Effector memory CD4-positive, alpha-beta T cell (primary cell): ENCODE data around the gene DDRGK1.
"Not testable (repeated sequence)": the region's sequence is repeated elsewhere in the genome, so short reads cannot be mapped to it uniquely, and the experiment has no call there.

Experiments
- DNase-seq, 3 donors: peaks; one replicate each; pipeline ENCODE4 v3.0.0-alpha.2; 2020
- H3K27ac ChIP-seq: 2 replicates; pipeline ENCODE4 v1.7.0; 2013; ENCODE audit warnings: mild to moderate bottlenecking, low read length, moderate library complexity; ENCODE audit not compliant: insufficient read depth, poor library complexity, severe bottlenecking
- H3K27me3 ChIP-seq: replicated peaks from 2 replicates; pipeline ENCODE4 v1.7.0; 2013; ENCODE audit warnings: mild to moderate bottlenecking, low read length; ENCODE audit not compliant: insufficient read depth, control insufficient read depth, poor library complexity, severe bottlenecking
- H3K36me3 ChIP-seq: 2 replicates; pipeline ENCODE4 v1.7.0; 2013; ENCODE audit warnings: mild to moderate bottlenecking, low read length, moderate library complexity; ENCODE audit not compliant: control insufficient read depth, insufficient read depth
- H3K4me1 ChIP-seq: 2 replicates; pipeline ENCODE4 v1.7.0; 2013; ENCODE audit warnings: low read length, mild to moderate bottlenecking; ENCODE audit not compliant: control insufficient read depth, insufficient read depth, poor library complexity, severe bottlenecking
- H3K4me3 ChIP-seq: 2 replicates; pipeline ENCODE4 v1.7.0; 2013; ENCODE audit warnings: low read length, low read depth, mild to moderate bottlenecking; ENCODE audit not compliant: insufficient read depth, poor library complexity, severe bottlenecking
- H3K9me3 ChIP-seq: 2 replicates; pipeline ENCODE4 v1.7.0; 2013; ENCODE audit warnings: mild to moderate bottlenecking, low read length, moderate library complexity; ENCODE audit not compliant: control insufficient read depth

The DDRGK1 gene

GRCh38 chr20:3199206-3199605 is 5.3 kb downstream of the DDRGK1 start:
- Histone ChIP-seq H3K9me3 (no peaks in the 10 kb centered on the region), H3K4me3 (no peak overlapping the region), H3K27me3 (no peaks in the 10 kb centered on the region), H3K36me3 (peaks cover 46% of the 10 kb centered on the region), H3K27ac (no peak overlapping the region), H3K4me1 (peaks cover 11% of the 10 kb centered on the region)
- no peak for DNase-seq

DNA sequence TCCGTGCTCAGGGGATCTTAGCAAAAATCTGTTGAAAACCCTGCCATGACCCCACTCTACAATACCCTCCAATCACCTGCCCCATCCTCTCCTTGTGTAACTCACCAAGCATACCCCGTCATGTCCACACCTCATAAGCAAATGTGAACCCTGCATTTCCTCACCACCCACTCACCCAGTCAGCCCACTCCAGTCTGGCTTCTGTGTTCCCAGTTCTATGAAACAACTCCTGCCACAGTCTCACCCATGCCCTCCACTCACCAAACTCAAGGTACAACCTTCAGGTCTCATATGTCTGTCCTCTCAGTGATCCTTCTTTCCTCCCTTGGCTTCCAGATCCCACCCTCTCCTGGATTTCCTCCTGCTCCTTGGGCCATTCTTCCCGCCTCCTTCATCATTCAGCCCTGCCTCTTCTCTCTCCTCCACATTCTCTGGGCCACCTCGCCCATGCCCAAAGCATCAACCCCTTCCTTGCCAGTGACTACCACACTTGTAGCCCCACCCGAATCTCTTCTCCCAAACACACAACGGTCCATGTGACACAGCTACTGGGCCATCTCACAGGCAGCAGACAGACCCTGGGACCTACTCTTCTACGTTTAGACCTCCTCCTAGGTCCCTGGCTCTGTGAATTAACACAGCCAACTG is 8.8 kb downstream of the DDRGK1 start:
- H3K4me1 ChIP-seq: no peaks in the 10 kb centered on the region
- no peak overlapping the region for H3K4me3 ChIP-seq
- no peaks in the 10 kb centered on the region for H3K27me3 ChIP-seq
- DNase-seq: no peak
- H3K9me3 ChIP-seq: no peaks in the 10 kb centered on the region
- peaks cover 77% of the 10 kb centered on the region for H3K36me3 ChIP-seq
- no peak overlapping the region for H3K27ac ChIP-seq

DNA sequence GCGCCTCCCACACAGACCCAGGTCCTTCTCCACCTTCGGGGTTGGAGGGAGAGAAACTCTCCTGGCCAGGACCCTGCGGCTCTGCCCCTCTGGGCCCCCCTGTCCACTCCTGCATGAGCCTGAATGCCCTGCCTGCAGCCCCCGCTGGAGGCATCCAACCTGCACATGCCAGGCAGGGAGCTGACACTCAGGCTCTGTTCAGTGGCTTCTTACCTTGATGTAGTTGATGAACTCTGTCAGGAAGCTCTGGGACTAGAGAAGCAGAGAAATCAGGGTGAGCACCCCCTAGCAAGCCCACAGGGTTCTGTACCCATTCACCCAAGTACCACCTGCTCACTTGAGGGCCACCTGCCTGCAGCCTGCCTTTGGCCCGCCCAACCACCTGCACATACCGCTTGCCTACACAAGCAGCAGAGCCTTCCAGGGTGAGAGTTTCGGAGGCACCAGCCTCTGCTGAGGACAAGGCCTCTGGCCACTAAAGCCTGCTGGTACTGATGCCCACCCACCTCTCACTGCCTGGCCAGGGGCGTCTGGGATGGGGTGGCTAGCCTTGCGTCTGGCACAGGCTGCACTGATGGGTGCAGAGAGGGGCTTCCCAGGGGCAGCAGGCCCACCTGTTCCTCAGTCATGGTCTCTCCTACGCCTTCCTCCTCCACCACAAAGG is 9.7 kb downstream of the DDRGK1 start:
- H3K9me3 ChIP-seq: no peaks in the 10 kb centered on the region
- no peak overlapping the region for H3K4me3 ChIP-seq
- no peak overlapping the region for H3K27ac ChIP-seq
- no peak for DNase-seq
- H3K27me3 ChIP-seq: no peaks in the 10 kb centered on the region
- no peaks in the 10 kb centered on the region for H3K4me1 ChIP-seq
- peaks cover 70% of the 10 kb centered on the region for H3K36me3 ChIP-seq

GRCh38 chr20:3193806-3194616 is 10.5 kb downstream of the DDRGK1 start:
- peaks cover 62% of the 10 kb centered on the region for H3K36me3 ChIP-seq
- no peak overlapping the region for H3K27ac ChIP-seq
- H3K4me1 ChIP-seq: no peaks in the 10 kb centered on the region
- no peak for DNase-seq
- H3K4me3 ChIP-seq: no peak overlapping the region
- H3K27me3 ChIP-seq: no peaks in the 10 kb centered on the region
- no peaks in the 10 kb centered on the region for H3K9me3 ChIP-seq

DNA sequence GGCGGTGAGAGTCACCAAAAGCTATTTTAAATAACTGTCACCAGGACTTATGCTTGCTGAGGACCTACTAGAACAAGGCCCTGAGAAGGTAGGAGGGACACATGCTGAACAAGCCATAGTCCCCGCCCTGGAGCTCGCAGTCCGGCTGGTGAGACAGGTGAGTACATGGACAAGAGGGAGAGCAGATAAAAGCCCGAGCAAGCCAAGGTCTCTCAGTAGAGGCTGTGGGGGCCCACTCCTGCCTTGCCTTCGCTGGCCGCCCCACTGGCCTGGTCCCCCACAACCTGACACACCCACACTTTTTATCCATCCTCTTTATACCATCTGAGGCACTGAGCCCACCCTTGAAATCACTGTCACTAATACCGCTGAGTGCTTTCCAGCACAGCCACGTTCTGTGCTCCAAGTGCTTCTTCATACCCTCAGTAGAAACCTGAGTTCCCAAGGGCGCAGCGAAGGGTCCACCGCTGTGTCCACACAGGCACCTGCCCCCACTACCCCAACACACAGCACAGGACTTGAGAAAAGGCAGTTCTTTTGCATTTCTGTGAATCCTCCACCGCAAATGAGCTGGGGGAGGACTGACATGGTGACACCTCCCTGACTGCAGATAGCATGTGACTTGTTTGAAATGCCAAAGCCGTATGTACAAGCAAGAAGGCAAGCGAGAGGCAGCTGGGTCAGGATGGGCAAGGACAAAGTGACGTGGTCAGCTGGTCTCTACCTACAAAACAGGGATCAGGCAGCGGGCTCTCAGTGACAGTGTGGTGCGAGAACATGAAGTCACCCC is 12.1 kb downstream of the DDRGK1 start:
- H3K36me3 ChIP-seq: peaks cover 54% of the 10 kb centered on the region
- no peaks in the 10 kb centered on the region for H3K27me3 ChIP-seq
- H3K27ac ChIP-seq: no peak overlapping the region
- no peak for DNase-seq
- no peaks in the 10 kb centered on the region for H3K4me1 ChIP-seq
- H3K4me3 ChIP-seq: no peak overlapping the region
- H3K9me3 ChIP-seq: no peaks in the 10 kb centered on the region

GRCh38 chr20:3190681-3191111 is 13.8 kb downstream of the DDRGK1 start:
- Histone ChIP-seq H3K4me3 (no peak overlapping the region), H3K4me1 (no peaks in the 10 kb centered on the region), H3K9me3 (no peaks in the 10 kb centered on the region), H3K27ac (no peak overlapping the region), H3K27me3 (no peaks in the 10 kb centered on the region), H3K36me3 (peaks cover 46% of the 10 kb centered on the region)
- no peak for DNase-seq

DNA sequence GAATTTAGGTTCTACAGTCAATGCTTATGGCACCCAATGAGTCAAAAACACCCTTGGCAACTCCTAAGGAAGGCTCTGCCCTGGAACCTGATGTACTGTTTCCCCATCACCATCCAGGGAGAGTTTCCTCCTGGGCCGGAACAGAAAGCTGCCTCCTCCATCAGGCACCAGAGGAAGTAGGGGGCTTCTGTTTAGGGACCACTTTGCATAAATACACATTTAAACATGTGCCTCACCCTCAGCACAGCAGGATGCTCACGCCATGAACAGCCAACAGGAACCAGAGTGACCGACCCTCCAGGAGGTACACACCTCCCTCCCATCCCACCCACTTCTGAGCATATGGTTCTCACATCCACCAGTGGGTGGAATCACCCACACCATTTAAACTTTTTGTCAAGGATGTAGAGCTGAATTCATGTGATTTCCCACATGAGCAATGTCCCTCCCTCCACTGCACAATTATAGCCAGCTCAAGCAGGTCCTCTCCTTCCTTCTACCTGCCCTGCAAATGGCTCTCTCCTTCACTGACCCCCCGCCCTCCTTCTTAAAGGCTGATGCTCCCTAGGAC is 14.8 kb downstream of the DDRGK1 start:
- no peak overlapping the region for H3K27ac ChIP-seq
- H3K27me3 ChIP-seq: no peaks in the 10 kb centered on the region
- no peaks in the 10 kb centered on the region for H3K9me3 ChIP-seq
- no peaks in the 10 kb centered on the region for H3K4me1 ChIP-seq
- DNase-seq: no peak
- H3K36me3 ChIP-seq: peaks cover 35% of the 10 kb centered on the region
- H3K4me3 ChIP-seq: no peak overlapping the region

DNA sequence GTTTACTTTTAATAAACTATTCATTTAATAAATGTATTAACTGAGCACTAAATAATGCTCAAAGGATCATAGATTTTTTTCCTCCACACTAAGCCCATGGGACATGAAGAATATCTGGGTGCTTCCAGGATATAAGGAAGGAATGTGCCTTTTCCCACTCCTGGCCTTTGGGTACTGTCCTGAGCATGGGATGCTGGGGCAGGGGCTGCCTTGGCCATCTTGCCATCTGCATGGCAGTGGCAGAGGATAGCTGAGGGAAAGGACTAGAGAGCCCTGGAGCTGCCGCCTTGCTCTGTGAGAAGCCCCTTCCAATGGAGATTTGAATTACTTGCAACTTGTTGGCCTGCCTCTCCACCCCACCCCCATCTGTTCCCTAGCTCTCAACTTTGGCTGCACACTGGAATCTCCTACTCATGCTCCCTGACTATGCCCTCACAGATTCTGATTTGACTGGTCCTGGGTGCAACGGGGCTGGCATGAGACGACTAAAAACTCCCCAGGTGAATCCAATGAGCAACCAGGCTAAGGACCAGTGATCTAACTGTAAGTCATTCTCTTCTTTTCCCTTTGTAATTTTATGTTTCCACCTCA is 15.6 kb downstream of the DDRGK1 start:
- Histone ChIP-seq H3K27me3 (no peaks in the 10 kb centered on the region), H3K27ac (no peak overlapping the region), H3K36me3 (peaks cover 28% of the 10 kb centered on the region), H3K9me3 (no peaks in the 10 kb centered on the region), H3K4me3 (no peak overlapping the region), H3K4me1 (no peaks in the 10 kb centered on the region)
- no peak for DNase-seq

DNA sequence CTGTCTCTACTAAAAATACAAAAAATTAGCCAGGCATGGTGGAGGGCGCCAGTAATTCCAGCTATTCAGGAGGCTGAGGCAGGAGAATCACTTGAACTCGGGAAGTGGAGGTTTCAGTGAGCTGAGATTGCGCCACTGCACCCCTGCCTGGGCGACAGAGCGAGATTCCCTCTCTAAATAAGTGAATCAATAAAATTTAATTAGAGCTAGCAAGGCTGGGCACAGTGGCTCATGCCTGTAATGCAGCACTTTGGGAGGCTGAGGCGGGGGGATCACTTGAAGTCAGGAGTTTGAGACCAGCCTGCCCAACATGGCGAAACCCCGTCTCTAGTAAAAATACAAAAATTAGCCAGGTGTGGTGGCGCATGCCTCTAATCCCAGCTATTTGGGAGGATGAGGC is 16.6 kb downstream of the DDRGK1 start:
- not testable (repeated sequence) for H3K27me3 ChIP-seq, H3K4me3 ChIP-seq, H3K4me1 ChIP-seq, DNase-seq, H3K9me3 ChIP-seq, H3K27ac ChIP-seq
- H3K36me3 ChIP-seq: peaks cover 20% of the 10 kb centered on the region
